Islet precursor cell (in vitro differentiated cells): ENCODE results near the gene CRHR1.
A peak's percentile ranks its signal among the peaks of the same experiment; 100 is the strongest.
"Not testable (repeated sequence)": the region's sequence is repeated elsewhere in the genome, so short reads cannot be mapped to it uniquely, and the experiment has no call there.

Experiments
- DNase-seq: peaks from one replicate; pipeline ENCODE4 v3.0.0-alpha.2; 2018

Gene CRHR1

GRCh38 chr17:45846646-45847045 lies 62.5 kb downstream of the CRHR1 start:
- no peak for DNase-seq

GRCh38 chr17:45847101-45847500 lies 63.0 kb downstream of the CRHR1 start:
- no peak for DNase-seq

- DNase-seq, result no peak
Observed at GRCh38 chr17:45847747-45848146, 63.6 kb downstream of the CRHR1 start.

DNA sequence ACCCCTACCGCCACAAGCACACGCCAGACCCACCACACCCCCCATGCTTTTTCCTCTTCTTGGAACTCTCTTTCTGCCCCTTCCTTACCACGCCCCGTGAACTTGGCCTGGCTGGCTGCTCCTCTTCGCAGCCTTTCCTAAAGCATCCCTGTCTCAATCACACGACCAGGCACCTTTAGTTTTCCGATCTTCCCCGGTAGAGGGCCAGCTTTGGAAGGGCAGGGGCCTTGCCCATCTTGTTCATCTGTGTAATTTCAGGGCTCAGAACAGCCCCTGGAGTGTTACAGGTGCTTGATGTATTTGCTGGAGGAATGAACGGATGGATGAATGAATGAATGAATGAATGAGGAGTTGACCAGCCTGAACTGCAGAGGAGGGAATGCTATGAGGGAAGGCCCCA lies 64.3 kb downstream of the CRHR1 start:
- DNase-seq, result no peak

- no peak for DNase-seq
Observed at GRCh38 chr17:45848868-45849535, 64.9 kb downstream of the CRHR1 start.

GRCh38 chr17:45849536-45849990 lies 65.4 kb downstream of the CRHR1 start:
- DNase-seq, result no peak

DNA sequence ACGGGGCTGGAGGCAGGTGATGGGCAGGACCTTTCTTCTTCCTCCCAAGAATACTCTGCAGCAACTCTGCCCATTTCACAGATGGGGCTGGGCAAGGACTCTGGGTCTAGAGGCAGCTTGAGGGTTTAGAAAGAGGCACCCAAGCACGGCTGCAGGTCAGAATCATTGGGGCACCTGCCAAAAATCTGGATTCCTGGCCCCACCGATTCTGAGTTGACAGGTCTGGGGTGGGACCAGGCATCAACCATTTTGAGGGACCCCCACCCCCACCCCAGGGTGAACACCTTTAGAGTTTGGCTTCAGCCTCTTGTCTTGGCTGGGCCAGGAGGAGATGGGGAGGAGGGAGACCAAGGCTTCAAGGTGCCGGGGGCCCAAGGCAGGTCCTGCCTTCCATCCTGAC lies 65.9 kb downstream of the CRHR1 start:
- DNase-seq, result no peak

DNA sequence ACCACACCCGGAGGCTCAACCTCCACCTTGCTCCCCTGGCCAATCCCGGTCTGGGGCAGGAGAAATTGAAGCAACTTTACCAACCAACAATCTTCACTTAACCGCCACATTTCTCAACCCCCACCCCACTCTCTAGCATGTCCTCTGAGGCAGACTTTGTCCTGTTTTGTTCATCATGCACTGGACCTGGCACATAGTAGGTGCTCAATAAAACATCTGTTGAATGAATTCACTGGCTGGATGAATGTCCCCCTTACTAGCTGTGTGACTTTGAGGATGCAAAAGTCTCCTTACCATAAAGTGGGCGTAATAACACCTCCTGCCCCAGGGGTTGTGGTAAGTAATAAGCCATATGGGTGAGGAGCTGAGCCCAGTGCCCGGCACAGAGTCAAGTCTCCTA lies 66.3 kb downstream of the CRHR1 start:
- DNase-seq, result no peak

GRCh38 chr17:45851022-45851421 lies 66.9 kb downstream of the CRHR1 start:
- no peak for DNase-seq

DNA sequence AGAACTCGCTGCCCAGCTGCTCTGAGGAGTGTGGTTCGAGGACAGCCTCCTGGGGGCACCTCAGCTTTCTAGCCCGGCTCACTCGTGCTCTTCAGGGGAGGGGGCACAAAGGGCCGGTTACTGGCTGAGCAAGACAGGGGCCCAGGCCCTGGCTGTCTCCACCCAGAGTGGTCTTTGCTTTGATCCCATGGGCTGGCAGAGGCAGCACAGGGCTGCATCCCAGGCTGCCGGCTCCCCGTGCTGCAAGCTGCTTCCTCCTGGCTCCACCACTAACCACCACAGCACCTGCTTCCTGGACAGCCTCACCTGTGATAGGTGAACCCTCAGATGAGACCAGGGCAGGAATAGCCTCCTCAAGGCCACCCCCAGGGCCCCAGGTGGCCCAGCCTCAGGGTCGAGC lies 67.3 kb downstream of the CRHR1 start:
- peak; percentile 59 for DNase-seq

DNA sequence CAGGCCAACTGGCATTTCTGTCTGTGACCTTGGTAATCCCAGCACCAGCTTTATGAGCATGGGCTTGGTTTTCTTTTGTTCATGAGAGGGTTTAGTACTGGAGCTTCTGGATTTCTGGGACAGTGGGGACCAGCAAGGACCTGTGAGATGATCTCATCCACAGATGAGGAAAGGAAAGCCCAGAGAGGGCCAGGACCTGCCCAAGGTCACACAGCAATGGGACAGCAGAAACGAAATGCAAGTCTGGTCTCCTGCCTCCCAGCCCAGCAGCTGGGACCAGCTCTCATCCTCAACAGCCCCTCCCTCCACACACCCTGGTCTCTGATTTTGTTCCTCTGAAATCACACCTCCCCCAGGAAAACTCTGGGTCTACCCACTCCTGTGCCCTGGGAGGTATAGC lies 67.8 kb downstream of the CRHR1 start:
- DNase-seq, result no peak

GRCh38 chr17:45852535-45853297 lies 68.6 kb downstream of the CRHR1 start:
- peak; percentile 78 for DNase-seq

DNA sequence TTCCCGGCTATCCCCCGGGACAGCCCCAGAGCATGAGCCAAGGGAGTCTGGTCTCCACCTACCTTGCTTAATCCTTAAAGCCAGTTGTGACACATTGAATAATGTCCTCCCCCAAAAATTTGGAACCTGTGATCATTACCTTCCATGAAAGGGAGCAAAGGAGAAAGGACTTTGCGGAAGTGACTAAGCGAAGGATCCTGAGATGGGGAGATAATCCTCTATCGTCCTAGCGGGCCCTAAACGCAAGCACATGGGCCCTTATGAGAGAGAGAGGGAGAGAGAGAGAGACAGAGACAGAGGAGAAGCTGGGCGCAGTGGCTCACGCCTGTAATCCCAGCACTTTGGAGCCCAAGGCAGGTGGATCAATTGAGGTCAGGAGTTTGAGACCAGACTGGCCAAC lies 70.1 kb downstream of the CRHR1 start:
- DNase-seq, result no peak

- DNase-seq, result no peak
Observed at GRCh38 chr17:45855691-45856336, 71.7 kb downstream of the CRHR1 start.

DNA sequence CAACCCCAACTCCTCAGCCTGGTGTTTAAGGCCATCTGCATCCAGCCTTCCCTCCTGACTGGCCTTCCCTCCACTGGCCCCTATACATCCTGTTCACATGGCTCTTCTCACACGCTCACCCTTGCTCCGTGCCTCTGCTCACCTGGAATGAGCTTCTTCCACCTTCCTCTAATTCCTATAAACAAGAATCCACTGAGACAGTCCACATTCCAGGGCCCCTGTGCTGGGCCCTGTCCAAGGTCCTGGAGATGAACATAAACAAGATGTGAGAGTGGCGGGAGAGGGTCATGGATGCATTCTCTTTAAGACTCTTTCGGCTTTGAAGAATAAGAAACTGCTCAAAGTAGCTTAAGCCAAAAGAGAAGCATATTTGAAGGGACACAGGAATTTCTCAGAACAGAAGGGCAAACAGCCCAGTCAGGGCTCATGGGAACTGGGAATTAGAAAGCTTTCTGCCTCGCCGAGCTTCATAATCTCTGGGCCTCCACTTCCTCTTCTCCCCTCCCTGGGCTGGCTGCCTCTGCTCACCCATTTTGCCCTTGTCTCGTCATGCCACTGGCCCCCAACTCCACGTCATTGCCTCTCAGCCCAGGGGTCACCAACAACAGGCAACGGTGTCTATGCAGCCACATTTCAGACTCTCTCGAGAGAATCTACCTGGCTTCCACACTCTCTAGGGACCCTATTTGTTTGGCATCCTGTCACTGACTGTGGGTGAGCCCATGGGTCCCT lies 74.0 kb downstream of the CRHR1 start:
- peak; percentile 93 for DNase-seq

DNA sequence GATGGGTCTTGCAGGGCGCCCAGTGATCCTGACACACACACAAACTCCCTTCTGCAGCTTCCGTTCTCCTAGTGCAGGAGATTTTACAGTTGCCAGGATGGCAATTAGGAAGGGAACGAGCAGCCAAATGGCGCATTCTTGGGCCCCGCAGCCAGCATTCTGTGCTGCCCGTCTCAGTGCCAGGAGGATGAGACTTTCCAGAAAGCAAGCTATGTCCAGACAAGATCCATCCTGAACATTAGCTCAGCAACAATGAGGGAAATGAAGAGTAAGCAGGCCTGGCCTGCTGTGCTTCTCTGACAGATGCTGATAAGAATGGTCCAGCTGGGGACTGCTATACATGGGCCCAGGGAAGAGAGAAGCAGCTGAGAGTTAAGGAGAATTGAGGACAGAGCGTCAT lies 77.0 kb downstream of the CRHR1 start:
- DNase-seq, result no peak

DNA sequence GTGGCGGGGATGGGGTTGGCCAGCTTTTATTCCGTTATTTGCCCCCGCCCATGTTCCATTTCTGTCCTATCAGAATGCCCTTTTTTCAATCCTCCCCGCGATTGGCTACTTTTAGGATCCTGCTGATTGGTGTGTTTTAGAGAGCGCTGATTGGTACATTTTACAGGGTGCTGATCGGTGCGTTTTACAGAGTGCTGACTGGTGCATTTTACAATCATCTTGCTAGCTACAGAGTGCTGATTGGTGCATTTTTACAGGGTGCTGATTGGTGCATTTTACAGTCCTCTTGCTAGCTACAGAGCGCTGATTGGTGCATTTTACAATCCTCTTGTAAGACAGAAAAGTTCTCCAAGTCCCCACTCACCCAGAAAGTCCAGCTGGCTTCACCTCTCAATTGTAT lies 78.0 kb downstream of the CRHR1 start:
- DNase-seq, result not testable (repeated sequence)

- DNase-seq, result no peak
Observed at GRCh38 chr17:45863857-45864654, 79.9 kb downstream of the CRHR1 start.

DNA sequence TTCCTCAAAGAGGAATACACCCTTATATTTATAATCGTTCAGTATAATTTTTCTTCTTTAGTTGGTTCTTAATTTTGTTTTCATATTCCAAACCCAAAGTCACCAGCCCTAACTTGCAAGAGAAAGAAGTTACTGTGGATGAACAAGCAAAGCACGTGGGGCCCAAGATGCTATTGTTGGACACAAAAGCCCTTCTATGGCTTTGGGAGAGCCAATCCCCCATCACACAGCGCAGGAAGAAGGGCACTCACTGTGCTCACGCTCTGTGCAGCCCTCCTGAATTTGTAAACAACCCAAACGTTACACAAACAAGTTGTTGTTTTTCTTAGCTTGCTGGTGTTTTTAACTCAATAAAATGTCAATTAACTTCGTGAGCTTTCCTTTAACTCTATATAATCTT lies 83.1 kb downstream of the CRHR1 start:
- DNase-seq, result no peak

- peak; percentile 52 for DNase-seq
Observed at GRCh38 chr17:45867702-45868101, 83.6 kb downstream of the CRHR1 start.

- DNase-seq, result no peak
Observed at GRCh38 chr17:45868276-45868675, 84.2 kb downstream of the CRHR1 start.

DNA sequence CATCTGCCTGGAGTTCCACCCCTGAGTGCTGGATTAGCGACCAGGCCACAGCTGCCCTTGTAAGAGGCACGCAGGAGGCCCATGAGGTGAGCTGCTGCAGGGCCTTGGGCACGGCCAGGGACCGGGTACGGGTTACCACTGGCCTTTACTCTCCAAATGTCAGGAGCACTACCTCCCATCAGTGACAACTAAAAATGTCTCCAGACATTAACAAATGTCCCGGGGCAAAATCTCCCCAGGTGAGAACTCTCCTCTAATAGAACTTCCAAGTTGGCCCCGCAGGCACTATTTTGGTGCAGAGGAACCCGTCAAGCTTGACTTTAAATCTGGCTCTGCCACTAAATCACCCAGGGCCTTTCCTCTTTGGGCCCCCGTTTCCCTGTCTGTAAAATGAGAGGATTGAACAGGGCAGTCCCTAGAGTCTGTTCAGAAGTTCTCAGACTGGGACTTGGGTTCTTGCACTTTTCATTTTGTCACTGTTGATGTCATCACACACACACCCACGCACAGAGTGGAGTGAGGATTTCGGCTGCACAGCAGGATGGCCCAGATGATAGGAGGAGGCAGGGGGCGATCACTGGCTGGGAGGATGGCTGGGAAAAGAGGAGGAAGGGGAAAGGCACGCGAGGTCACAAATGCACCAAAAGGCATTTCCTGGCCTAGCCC lies 85.7 kb downstream of the CRHR1 start:
- peak; percentile 75 for DNase-seq
